Measurements from ENCODE around the gene ASXL1. TPM values are rescaled to one million over a fixed set of nuclear protein-coding genes. Genes with fewer than 3 reads are reported as not detected.

Gene ASXL1
- total RNA-seq, 6 experiments from 2014 or later, result 49.0 to 62.4 (median 54.4) TPM

DNA sequence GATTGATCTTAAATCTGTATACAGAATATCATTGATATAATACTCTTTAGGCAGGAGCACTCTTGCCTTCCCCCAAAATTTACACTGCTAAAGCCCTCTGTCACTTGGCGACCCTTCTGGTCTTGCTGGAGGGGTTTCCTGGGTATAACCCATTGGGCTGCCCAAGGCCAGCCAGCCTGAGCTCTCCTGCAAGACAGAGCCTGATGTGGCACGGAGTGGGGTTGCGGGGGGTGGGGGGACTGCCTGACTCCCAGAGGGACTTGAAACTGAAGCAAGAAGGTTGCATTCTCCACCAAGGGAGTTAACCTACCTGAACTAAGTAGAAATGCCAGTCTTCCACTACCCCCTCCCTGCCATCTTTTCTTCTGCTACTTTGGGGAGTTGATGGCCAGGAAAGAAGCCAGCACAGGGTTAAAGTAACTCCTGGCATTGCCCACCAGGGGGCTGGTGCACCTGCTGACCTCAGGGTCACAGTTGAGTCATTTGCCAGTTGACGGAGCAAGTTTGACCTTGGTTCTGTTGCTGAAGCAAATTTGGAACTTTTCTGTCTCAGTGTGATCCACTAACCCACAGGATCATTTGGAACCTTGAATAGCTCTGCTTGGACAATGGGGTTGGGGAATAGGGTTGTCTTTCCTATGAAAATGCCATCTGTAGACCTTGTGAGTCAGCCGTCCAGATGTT lies 79.4 kb downstream of the ASXL1 start:
- TF ChIP-seq, protein P1, sequence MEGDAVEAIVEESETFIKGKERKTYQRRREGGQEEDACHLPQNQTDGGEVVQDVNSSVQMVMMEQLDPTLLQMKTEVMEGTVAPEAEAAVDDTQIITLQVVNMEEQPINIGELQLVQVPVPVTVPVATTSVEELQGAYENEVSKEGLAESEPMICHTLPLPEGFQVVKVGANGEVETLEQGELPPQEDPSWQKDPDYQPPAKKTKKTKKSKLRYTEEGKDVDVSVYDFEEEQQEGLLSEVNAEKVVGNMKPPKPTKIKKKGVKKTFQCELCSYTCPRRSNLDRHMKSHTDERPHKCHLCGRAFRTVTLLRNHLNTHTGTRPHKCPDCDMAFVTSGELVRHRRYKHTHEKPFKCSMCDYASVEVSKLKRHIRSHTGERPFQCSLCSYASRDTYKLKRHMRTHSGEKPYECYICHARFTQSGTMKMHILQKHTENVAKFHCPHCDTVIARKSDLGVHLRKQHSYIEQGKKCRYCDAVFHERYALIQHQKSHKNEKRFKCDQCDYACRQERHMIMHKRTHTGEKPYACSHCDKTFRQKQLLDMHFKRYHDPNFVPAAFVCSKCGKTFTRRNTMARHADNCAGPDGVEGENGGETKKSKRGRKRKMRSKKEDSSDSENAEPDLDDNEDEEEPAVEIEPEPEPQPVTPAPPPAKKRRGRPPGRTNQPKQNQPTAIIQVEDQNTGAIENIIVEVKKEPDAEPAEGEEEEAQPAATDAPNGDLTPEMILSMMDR (IDR thresholded peaks at IDR 0.05), result peak; percentile 67
- peaks cover 47% of the 10 kb centered on the region for H3K36me3 Mint-ChIP-seq (ENCODE audit: low read depth)
- no peak for DNase-seq
- H3K27ac Mint-ChIP-seq, result no peak overlapping the region
- peaks cover 14% of the 10 kb centered on the region for H3K27me3 Mint-ChIP-seq (ENCODE audit: insufficient read depth)
- no peak overlapping the region for H3K4me3 Mint-ChIP-seq
- no peaks in the 10 kb centered on the region for H3K9me3 Mint-ChIP-seq
- peaks cover 26% of the 10 kb centered on the region for H3K4me1 Mint-ChIP-seq (ENCODE audit: low read depth)

DNA sequence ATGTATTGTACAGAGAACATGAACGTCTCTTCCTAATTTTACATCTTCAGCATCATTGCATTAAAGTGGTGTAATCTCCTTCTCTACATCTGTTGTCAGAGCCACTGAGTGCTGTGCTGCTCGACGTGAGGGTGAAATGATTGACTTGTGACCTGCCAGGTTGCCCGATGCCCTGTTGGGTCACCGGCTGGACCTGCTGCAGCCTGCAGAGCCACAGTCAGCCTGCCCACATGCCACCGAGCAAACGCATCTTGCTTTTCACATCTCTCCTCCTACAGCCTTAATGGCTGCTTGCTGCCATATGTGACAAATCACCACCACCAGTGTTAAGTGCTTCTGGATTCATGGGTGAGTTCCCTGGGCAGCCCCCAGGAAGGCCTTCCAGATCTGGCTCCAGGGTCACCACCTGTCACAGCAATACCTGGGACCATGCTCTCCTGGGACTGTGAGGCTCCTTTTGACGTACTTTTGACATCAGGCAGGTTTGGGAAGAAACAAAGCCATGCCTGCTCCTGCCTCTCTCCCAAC lies 80.3 kb downstream of the ASXL1 start:
- Mint-ChIP-seq H3K9me3 (no peaks in the 10 kb centered on the region), H3K36me3 (ENCODE audit: low read depth) (peaks cover 46% of the 10 kb centered on the region), H3K27ac (peak overlapping the region; percentile 88), H3K4me3 (no peak overlapping the region), H3K4me1 (ENCODE audit: low read depth) (peaks cover 35% of the 10 kb centered on the region), H3K27me3 (ENCODE audit: insufficient read depth) (peaks cover 15% of the 10 kb centered on the region)
- TF ChIP-seq, protein P1 (IDR thresholded peaks at IDR 0.05), result no peak
- DNase-seq, result no peak

DNA sequence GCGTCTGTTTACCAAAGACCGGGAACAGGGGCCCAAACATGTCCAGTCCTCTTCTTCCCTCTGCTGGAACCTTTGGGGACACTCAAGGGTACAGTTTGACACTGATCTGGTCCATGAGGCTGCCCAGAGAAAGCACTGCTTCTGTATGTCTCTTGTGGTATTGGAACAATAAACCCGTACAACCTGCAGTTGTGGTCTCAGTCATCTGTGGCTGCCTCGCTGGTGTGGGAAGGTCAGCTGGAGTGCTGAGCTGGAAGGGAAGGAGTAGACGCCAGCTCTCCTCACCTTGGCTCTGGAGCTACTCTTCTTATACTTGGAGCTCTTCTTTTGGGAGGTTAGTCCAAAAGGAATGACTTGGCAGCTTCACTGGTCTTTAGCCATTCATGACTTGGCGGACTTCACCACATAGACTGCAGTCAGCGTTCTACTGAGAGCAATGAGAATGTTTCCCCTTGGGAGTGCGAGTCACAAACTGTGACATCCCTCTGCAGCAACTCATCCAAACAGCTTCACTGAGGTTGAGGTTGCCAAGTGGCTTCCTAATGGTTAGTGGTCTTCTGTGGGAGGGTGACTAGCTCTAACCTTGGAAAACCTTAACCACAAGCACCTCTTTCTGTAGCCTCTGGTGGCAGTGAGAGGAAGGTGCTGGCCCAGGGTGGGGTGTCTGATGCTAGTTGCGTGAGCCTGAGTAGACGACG lies 81.2 kb downstream of the ASXL1 start:
- peaks cover 44% of the 10 kb centered on the region for H3K36me3 Mint-ChIP-seq (ENCODE audit: low read depth)
- peak overlapping the region; percentile 15; the same call in 1 of the 2 replicates for H3K4me3 Mint-ChIP-seq

DNA sequence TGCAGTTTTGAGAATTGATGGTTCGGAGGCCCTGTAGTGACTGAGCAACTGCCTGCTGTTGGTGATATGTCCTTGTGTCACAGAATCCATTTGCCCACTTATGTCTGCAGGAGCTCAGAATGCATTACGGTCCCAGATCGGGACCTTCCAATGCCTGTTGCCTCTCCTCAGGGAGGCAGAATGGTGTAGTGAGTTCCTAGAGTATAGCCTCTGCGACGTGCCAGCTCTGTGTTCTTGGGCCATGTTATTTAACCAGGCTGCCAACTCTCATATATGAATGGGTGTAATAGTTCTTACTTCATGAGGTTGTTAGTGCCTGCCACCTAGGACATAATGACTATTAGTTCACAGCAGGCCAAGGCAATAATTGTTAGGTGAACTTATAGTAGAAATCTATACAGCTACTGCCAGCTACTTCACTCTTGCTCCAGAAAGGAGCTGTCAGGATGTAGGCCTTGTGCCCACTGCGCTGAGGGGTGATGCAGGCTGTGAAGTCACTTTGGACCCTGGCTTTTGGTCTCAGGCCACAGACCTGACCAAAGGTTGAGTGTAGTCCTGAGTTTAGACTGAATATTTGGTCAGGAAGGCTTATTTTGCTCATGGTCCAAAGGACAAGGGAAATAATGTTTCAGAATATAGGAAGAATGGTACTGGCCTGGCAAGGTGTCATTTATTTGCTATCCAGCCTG lies 82.1 kb downstream of the ASXL1 start:
- TF ChIP-seq, protein P1 (IDR thresholded peaks at IDR 0.05), result no peak
- no peak overlapping the region for H3K4me3 Mint-ChIP-seq
- H3K27me3 Mint-ChIP-seq (ENCODE audit: insufficient read depth), result peaks cover 20% of the 10 kb centered on the region
- peaks cover 47% of the 10 kb centered on the region for H3K4me1 Mint-ChIP-seq (ENCODE audit: low read depth)
- H3K36me3 Mint-ChIP-seq (ENCODE audit: low read depth), result peaks cover 41% of the 10 kb centered on the region
- no peak for DNase-seq
- peak overlapping the region; percentile 26; the same call in 1 of the 2 replicates for H3K27ac Mint-ChIP-seq
- H3K9me3 Mint-ChIP-seq, result no peaks in the 10 kb centered on the region

More for the DNA sequence above, 81.2 kb downstream of the ASXL1 start:
- peak; percentile 87 for DNase-seq
- TF ChIP-seq, protein P1 (IDR thresholded peaks at IDR 0.05), result peak; percentile 31
- Mint-ChIP-seq H3K27ac (peak overlapping the region; percentile 88), H3K27me3 (ENCODE audit: insufficient read depth) (peaks cover 18% of the 10 kb centered on the region), H3K4me1 (ENCODE audit: low read depth) (peaks cover 41% of the 10 kb centered on the region), H3K9me3 (no peaks in the 10 kb centered on the region)

DNA sequence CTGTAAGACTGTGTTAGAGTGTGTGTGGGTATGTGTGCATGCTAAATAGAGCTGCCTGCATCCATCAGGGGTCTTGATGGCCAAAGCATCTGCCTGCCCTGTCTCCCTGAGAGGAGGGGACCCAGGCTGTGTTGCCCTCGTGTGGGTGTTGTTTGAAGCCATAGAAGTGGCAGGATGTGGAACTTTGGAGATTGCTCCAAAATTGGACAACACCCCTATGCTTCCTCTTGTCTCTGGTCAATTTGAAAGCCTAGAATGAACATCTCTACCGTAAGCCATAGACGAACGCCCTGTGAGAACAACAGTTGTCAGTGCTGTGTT lies 82.6 kb downstream of the ASXL1 start:
- Mint-ChIP-seq H3K9me3 (no peaks in the 10 kb centered on the region), H3K27ac (no peak overlapping the region), H3K4me1 (ENCODE audit: low read depth) (peaks cover 51% of the 10 kb centered on the region), H3K4me3 (no peak overlapping the region), H3K27me3 (ENCODE audit: insufficient read depth) (peaks cover 20% of the 10 kb centered on the region), H3K36me3 (ENCODE audit: low read depth) (peaks cover 42% of the 10 kb centered on the region)
- TF ChIP-seq, protein P1 (IDR thresholded peaks at IDR 0.05), result no peak
- DNase-seq, result no peak
